Measurements from ENCODE around the gene UTP11.
"Not testable (repeated sequence)": the region's sequence is repeated elsewhere in the genome, so short reads cannot be mapped to it uniquely, and the experiment has no call there.

UTP11 gene

DNA sequence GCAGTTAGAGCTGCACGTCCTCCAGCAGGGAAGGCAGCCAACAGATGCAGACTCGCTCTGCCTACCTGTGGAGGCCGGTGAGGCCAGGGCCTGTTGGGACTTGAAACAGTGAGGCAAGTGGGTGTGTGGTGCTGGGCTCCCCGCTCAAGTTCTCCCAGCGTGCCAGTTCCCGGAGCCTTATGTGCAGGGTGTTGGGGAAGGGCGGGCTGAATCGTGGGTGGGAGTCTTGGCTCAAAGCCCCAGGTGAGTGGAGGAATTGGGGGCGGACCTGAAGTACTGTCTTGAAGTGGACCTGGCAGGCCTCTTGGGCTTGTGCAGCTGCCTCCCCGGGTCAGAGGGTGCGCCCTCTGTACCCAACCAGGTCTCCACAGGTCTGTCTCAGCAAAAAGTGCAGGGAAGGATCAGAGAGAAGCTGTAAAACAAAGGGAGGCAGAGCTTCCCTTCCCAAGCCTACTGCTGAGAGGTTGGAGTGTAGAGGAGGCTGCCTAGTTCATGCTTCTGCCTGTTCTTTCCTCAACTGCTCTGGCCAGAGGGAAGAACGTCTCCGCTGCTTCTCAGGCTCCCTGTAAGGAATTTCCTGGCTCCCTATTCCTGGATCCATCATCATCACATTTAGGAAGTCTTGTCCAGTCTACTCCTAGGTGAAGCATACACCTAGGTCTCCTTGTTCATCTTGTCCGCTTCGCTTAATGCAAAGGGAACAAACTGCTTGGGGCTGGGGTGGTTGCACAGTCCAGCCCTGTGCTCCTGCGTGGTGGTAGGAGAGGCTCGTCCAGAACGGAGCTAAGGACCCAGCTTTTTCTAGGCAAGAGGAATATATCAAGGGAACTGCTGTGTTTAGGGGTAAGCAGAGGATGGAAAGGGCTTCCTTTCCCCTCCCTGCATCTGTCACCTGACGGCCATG lies 14.9 kb downstream of the UTP11 start:
- no peak for DNase-seq (ENCODE audit: low spot score)

DNA sequence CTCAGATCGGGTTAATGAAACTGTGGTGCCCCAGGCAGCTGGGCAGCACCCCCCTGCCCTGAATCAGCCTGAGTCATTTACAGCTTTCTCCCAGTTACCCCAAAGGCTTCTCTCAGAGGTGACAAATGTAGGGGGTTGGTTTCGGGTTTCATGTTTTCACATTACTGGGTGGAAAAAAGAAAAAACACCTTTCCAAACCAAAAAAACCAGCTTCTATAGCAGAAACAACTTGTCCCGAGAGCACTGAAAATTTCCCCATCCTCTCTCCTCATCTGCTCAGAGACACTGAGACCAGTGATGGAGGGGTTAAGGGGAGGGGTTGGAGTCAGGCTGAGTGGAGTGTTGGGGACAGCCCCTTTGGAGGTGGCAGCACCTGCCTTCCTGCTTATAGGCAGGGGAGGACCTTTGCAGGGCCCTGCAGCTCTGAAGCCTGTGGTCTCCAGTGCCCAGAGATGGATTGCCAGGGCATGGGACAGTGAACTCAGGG lies 15.6 kb downstream of the UTP11 start:
- no peak for DNase-seq (ENCODE audit: low spot score)

DNA sequence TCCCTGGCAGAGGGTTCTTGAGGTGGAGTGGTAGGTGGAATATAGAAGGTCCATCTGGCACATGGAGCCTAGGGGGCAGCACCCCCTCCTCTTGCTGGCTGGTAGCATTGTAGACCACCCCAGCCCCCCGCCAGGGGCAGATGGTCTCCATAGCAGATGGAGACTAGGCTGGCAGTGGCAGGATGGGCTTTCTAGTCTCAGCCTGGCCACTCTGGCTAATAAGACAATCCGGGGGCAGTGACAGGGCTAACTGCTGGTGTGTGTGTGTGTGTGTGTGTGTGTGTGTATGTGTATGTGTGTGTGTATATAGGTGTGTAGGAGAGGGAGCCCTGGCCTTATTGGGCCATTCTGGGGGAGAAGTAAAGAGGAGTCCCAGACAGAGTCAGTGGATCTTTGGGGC lies 16.1 kb downstream of the UTP11 start:
- DNase-seq (ENCODE audit: low spot score) = no peak

DNA sequence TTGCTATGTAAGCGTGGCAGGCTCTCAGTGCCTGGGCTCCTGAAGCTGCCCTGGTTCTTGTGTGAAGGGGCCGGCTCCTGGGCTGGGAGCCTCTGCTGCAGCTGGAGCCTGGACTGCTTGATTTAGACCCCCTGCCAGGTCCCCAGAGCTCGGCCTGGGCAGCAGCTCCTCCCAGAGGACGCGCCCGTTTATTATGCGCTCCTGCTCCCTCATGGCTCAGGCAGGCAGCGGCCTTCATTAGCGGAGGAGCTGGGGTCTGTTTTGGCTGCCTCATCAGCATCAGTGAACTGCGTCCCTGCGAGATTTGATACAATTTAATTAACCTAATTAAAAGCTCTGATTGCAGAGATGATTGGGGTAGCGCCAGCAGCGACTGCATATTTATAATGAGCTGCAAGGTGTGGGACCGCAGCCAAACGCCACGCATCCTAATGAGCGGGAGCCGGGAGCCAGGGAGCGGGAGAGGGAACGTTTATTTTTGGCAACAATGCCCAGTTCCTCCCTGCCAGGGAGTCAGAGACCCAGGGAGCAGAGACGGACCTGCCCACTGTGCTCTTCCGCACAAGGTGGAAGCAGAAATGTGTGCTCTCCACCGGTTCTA lies 16.6 kb downstream of the UTP11 start:
- no peak for DNase-seq (ENCODE audit: low spot score)

DNA sequence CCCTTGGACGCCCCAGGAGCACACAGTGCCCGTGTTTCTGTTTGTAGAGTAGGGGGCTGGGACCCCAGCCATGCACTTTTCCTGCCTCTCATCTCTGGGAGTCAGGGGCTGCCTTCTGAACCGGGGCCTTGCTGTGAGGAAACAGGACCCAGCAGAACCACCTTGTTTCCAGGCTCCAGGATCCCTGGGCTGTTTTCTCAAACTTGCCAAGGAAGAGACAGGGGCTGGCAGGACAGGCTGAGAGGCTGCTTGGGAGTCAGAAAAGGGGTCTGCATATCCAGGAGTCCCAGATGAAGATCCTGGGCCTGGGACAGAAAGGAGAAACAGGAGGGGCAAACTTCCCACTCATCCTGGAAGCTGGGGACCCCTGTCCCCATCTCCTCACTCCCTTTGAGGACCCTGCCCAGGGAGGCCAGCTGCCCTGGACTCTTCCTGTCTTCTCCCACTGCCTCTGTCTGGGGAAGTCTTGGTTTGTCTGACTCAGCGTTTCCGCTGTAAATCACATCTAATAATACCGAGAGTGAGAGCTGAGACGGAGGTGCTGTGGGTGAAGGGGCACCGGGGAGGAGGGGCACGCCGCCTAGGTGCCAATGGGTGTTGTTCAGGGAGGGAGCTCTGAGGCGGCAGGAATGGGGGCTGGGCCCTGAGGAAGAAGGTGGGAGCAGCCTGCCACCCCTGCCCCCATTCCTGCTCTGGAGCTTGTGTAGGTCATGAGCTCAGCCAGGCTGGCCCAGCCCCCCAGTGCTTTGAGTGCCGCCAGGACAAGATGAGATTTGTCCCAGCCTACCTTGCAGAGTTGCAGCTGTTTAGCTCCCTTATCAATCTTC lies 17.4 kb downstream of the UTP11 start:
- DNase-seq (ENCODE audit: low spot score) = no peak

DNA sequence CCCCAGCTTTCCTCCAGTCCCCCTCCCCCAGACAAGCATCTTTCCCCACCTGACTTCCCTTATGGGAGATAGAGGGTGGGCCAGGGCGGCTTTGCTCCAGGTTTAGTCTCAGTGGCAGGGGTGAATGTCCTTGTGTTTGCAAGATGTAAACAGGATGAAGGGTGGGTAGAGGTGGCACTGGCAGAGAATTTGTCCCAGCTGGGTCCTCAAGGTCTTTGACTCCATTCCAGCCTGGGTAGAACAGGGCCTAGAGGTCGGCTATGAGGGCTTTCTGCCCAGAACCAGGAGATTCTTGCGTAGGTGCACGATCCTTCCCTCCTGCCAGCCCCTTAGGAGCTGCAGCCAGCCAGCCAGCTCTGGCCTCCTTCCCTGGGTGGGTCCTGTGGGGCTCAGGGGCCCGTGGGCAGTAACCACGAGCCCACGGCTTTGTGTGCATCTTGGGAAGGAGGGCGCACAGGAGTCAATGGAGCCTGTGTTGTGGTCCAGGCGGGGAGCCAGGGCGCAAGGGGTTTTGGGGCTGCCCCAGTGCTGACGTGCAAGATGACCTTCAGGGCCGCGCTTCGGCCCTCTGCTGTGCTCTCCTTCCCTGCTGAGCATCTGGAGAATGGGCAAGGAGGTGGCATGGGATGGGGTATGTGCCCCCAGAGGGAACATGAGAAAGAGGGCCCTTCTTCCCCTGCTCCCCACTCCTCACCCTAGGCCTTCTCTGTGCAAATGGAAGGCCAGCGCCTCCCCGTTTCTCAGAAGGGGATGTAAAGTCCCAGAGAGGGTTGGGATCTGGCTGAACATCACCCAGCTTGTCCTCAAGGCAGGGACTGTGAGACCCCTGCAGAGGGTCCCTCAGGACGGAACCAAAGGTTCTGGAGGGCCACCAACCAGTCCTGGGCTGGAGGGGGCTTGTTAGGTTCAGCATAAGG lies 18.3 kb downstream of the UTP11 start:
- no peak for DNase-seq (ENCODE audit: low spot score)

DNA sequence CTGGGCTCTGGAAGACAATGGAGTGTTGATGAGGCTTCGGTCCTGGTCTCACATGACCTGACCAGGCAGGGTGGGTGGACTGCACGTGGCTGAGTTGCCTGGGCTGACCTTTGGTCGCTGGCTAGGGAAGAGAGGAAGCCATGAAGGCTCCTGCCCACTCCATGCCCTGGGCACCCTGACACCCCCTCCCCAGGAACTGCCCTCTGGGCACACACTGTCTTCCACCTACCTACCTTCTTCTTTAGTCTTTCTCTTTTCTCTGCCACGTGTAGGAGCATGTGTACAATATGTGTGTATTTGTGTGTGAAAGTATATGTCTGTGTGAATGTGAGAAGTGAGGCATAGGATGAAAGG lies 19.0 kb downstream of the UTP11 start:
- DNase-seq (ENCODE audit: low spot score) = no peak

DNA sequence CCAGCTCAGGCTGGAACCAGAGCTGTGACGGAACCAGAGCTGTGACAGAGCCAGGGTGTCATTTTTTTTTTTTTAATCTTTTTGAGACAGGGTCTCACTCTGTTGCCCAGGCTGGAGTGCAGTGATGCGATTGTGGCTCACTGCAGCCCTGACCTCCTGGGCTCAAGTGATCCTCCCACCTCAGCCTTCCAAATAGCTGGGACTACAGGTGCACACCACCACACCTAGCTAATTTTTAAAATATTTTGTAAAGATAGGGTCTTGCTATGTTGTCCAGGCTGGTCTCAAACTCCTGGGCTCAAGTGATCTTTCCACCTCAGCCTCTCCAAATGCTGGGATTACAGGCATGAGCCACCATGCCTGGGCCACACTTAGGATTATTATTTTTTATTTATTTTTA lies 20.5 kb downstream of the UTP11 start:
- not testable (repeated sequence) for DNase-seq (ENCODE audit: low spot score)

DNA sequence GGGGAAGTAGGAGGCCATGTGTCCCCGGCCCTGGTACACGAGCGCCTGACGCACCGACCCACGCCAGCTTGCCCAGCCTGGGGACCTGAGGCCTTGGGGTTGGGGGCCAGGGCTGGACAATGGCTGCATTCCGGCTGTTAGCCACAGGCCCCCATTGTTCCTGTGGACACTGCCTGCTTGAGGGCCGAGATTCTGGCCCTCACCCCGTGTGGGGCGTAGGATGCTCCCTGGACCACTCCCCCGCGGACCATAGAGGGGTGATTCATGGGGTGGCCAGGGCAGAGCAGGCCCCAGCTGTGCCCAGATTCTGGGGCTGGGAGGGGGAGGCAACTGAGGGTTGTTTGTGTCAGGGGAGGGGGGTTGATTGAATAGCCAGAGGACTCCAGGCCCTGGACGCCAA lies 22.3 kb downstream of the UTP11 start:
- no peak for DNase-seq (ENCODE audit: low spot score)

DNA sequence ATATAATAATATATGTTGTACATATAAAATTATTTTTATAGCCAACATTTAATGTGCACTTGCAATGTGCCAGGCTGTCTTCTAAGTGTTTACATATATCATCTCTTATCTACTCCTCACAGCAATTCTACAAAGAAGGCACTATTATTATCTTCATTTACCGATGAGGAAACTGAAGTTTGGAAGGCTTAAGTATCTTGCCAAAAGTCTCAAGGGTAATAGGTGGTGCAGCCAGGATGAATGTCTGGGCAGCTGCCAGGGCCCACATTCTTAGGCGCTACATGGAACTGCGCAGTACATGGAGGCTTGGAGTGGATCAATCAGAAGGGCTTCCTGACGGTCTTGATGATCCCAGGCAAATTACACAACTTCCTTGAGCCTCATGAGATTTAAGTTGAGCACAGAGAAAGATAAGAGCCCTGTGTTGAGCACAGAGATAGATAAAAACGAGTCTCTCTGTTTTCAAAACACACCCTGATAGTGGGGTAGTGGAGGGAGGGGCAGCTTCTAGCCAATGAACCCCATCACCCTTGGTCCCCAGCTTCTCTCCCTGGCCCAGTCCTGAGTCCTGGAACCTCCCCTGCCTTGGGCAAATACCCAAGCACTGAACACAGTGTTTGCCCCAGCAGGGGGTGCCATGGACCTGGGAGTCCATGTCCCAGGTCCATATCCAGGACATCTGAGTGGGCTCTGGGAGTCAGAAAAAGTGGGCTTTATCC lies 24.8 kb downstream of the UTP11 start:
- peak; percentile 45 for DNase-seq (ENCODE audit: low spot score)

DNA sequence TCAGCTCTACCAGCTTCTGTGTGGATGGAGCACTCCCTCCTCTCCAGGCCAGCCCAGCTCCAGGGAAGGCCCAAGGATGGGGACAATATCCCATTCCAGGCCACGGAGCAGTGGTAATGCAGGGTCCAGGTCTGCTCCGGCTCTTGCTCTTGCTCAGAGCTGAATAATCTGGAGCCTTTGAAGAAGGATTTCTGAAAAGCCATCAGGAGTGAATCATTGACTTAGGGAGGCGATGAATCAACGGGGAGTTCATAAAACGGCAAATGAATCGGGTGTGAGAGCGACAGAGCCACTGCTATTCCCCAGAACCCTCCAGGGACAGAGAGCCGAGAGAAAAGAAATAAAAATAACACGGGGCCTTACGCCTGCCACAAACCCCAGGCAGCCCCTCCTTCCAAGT lies 26.3 kb downstream of the UTP11 start:
- no peak for DNase-seq (ENCODE audit: low spot score)

DNA sequence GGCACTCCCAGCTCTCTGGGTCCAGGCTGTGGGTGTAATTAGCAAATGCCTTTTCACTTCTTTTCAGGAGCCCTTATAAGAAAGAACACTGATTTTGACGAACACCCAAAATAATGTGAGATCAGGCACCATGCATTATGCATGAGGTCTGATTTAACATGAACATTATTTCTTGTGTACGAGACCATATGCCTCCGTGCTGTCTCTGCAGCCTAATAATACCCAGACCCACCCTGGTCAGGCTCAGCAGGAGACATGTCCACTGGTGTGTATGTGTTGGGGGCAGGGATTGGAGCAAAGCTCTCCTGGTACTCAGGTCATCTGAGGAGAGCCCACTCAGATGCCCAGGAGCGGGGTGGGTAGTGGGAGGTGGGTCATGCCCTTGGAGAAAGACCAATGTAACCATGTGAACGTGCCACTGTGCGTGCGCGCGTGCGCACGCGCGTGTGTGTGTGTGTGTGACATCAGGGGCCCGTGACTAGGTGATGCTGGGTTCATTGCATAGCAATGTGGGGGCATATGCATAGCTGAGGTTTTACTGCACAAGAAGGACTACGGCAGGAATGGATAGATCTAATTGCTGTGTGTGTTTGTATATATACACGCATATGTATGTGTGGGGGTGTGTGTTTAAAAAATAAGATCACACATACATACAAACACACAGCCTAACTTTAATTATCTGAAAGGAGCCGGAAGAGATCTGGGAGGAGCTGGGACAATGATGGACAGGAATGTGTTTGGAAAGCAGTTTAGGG lies 27.0 kb downstream of the UTP11 start:
- DNase-seq (ENCODE audit: low spot score) = no peak

DNA sequence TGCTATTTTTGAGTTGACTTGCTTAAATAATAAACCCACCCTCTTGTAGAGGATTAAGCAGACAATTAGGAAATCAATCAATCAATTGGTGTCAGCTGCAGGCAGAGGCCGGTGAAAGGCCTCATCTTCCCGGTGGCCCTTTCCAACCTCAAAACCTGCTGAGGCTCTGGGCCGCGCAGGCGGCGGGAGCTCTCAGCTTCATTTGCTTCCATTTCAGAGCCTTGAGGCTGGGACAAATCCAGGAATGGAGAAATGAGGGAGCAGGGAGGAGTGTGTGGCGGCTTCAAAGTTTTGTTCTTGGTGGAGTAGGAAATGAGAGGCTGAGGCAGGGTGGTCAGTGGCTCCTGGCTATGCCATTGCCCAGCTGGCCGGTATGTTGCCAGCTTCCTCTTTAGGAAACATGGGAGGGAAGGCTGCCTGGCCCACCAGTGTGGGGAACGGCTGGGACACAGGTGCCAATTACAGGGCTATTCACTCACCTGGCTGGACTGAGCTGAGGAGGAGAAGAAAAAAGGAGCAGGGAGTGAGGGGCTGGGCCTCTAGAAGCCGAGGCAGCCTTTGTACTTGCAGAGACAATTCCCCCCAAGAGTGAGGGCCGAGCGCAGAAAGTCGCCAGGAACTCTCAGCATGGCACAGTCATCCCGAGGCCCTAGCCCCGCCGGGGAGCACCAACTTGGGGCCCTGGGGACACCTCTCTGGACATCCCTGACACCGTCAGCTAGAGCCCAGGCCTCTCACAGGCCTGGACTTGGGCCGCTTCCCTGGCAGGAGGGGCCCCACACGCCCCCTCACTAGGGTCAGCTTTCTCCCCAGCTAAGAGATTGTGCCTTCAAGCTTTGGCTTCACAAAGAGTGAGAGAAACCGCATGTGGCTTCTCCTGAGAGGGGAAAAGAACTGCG lies 29.7 kb downstream of the UTP11 start:
- no peak for DNase-seq (ENCODE audit: low spot score)

DNA sequence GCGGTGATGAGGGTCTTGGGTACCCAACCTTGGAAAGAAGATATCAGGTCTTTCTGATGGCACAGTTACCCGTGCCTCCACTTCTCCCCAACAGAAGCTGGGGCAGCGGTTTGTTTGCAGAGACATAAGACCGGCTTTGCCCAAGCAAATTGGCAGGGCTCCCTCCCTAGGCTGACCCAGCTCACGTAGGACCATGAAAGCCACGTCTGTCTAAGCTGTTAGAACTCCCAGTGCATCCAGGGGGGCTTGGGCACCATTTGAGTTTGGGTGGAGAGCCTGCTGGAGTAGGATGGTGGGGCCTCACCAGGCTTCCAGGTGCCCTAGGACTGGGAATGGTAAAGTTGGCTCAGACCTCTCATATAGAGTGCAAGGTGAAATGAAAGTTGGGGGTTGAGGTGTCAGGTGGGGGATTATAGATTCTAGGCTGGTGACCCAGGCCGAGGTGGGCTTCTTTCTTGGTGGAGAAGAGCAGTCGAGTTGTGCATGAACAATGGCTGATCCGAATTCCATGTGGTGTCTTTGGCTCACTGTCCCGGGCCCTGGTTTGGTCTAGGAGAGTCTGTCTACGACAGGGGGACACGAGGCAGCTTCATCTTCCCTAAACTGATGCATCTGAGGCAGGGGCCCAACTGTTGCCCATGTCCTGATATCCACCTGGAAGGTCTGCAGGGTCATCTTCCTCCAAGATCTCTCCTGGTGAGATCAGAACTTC lies 30.7 kb downstream of the UTP11 start:
- no peak for DNase-seq (ENCODE audit: low spot score)

DNA sequence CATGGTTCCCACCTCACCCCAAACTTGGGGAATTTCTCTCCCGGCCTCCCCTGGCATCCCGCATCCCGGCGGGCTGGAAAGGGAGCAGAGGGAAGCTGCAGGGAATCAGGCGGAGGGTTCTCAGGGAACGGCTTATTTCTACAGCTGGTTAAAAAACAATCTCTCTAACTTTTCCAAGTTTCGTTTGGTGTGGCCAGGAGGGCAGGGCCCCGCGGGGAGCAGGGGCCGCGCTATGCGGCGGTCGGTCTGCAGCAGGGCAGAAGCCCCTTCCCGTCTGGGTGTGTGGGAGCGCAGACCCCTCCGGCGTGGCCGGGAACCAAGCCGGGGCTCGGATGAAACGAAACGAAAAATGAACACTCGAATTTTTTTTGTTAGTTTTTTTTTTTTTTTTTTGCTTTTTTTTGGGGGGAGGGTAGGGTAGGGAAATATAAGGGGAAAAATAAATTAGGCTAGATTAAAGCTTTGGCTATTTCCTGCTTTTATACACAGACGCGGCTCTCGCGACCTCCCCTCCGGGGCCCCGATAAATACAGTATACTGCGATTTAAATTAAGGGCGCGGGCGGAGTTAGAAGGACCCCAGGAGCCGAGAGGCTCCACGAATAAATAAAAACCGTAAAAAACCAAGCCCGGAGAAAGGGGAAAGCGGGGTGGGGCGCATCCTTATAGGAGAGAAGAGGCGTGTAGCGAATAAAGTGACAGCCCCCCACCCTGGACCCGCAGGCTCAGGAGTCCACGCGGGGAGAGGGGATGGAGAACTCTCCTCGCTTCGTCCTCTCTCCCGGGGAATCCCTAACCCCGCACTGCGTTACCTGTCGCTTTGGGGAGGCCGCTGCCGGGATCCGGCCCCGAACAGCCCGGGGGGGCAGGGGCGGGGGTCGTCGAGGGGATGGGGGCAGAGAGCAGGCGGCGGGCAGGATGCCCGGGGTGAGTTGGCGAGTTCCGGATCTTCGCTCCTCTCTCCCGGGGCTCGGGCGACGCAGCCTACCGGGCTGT lies 32.0 kb downstream of the UTP11 start:
- DNase-seq (ENCODE audit: low spot score) = no peak

DNA sequence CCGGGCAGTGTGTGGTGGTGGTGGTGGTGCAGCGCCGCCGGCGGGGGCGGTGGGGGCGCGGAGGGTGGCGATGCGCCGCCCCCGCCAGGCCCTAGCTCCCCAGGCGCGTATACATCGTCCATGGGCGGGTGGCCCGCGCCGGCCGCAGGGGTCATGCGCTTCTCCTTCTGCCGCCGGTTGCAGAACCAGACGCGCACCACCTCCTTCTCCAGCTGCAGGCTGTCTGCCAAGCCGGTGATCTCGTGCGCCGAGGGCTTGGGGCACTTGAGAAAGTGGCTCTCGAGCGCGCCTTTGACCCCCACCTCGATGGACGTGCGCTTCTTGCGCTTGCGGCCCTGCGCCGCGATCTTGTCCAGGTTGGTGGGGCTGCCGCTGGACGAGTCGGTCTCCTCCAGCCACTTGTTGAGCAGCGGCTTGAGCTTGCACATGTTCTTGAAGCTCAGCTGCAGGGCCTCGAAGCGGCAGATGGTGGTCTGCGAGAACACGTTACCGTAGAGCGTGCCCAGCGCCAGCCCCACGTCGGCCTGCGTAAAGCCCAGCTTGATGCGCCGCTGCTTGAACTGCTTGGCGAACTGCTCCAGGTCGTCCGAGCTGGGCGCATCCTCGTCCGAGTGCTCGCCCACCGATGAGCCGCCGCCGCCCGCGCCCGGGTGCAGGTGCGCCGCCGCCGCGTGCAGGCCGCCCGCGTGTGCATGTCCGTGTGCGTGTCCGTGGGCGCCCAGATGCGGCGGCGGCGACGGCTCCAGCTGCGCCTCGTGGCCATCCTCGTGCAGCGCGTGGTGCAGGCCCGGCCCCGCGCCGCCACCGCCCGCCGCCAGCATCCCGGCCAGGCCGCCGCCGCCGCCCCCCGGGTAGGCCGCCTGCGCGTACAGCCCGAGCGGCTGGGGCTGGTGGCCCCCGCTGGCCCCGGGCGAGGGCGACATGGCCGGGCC lies 33.1 kb downstream of the UTP11 start:
- no peak for DNase-seq (ENCODE audit: low spot score)
